Measurements from ENCODE around the gene RNF130.

Gene RNF130

GRCh38 chr5:180113660-180114303, 42.2 kb upstream of the RNF130 start:
- DNase-seq (ENCODE audit: low read depth in 1 of 2, low spot score in 1 of 2) = no peak
- in situ Hi-C loops (cut with HindIII; ENCODE audit: low pct_unique_long_range_greater_than_20kb, low sequenced_read_pairs) = no loop called here
- TF ChIP-seq JUND (IDR thresholded peaks at IDR 0.05; ENCODE audit: low read depth) = no peak

- in situ Hi-C loops (cut with HindIII; ENCODE audit: low pct_unique_long_range_greater_than_20kb, low sequenced_read_pairs) = no loop called here
- DNase-seq (ENCODE audit: low read depth in 1 of 2, low spot score in 1 of 2) = no peak
- no peak for TF ChIP-seq JUND (IDR thresholded peaks at IDR 0.05; ENCODE audit: low read depth)
These were observed 40.8 kb upstream of the RNF130 start for GRCh38 chr5:180112181-180112861.

- no peak for DNase-seq (ENCODE audit: low read depth in 1 of 2, low spot score in 1 of 2)
- in situ Hi-C loops (cut with HindIII; ENCODE audit: low pct_unique_long_range_greater_than_20kb, low sequenced_read_pairs) = no loop called here
- TF ChIP-seq JUND (IDR thresholded peaks at IDR 0.05; ENCODE audit: low read depth) = no peak
These were observed 39.9 kb upstream of the RNF130 start for GRCh38 chr5:180111273-180112002.

- in situ Hi-C loops (cut with HindIII; ENCODE audit: low pct_unique_long_range_greater_than_20kb, low sequenced_read_pairs) = no loop called here
- TF ChIP-seq JUND (IDR thresholded peaks at IDR 0.05; ENCODE audit: low read depth) = no peak
- no peak for DNase-seq (ENCODE audit: low read depth in 1 of 2, low spot score in 1 of 2)
These were observed 38.4 kb upstream of the RNF130 start for GRCh38 chr5:180109920-180110319.

- DNase-seq (ENCODE audit: low read depth in 1 of 2, low spot score in 1 of 2) = no peak
- in situ Hi-C loops (cut with HindIII; ENCODE audit: low pct_unique_long_range_greater_than_20kb, low sequenced_read_pairs) = no loop called here
- no peak for TF ChIP-seq JUND (IDR thresholded peaks at IDR 0.05; ENCODE audit: low read depth)
These were observed 35.4 kb upstream of the RNF130 start for GRCh38 chr5:180107005-180107404.

GRCh38 chr5:180105827-180106312, 34.3 kb upstream of the RNF130 start:
- no peak for TF ChIP-seq JUND (IDR thresholded peaks at IDR 0.05; ENCODE audit: low read depth)
- DNase-seq (ENCODE audit: low read depth in 1 of 2, low spot score in 1 of 2) = no peak
- in situ Hi-C loops (cut with HindIII; ENCODE audit: low pct_unique_long_range_greater_than_20kb, low sequenced_read_pairs) = no loop called here

GRCh38 chr5:180104168-180104530, 32.6 kb upstream of the RNF130 start:
- DNase-seq (ENCODE audit: low read depth in 1 of 2, low spot score in 1 of 2) = no peak
- in situ Hi-C loops (cut with HindIII; ENCODE audit: low pct_unique_long_range_greater_than_20kb, low sequenced_read_pairs) = no loop called here
- TF ChIP-seq JUND (IDR thresholded peaks at IDR 0.05; ENCODE audit: low read depth) = no peak

- TF ChIP-seq JUND (IDR thresholded peaks at IDR 0.05; ENCODE audit: low read depth) = no peak
- in situ Hi-C loops (cut with HindIII; ENCODE audit: low pct_unique_long_range_greater_than_20kb, low sequenced_read_pairs) = no loop called here
- DNase-seq (ENCODE audit: low read depth in 1 of 2, low spot score in 1 of 2) = no peak
These were observed 32.1 kb upstream of the RNF130 start for GRCh38 chr5:180103487-180104167.

GRCh38 chr5:180102636-180103035, 31.1 kb upstream of the RNF130 start:
- DNase-seq (ENCODE audit: low read depth in 1 of 2, low spot score in 1 of 2) = no peak
- no peak for TF ChIP-seq JUND (IDR thresholded peaks at IDR 0.05; ENCODE audit: low read depth)
- in situ Hi-C loops (cut with HindIII; ENCODE audit: low pct_unique_long_range_greater_than_20kb, low sequenced_read_pairs) = no loop called here

GRCh38 chr5:180101451-180102105, 30.0 kb upstream of the RNF130 start:
- in situ Hi-C loops (cut with HindIII; ENCODE audit: low pct_unique_long_range_greater_than_20kb, low sequenced_read_pairs) = no loop called here
- no peak for DNase-seq (ENCODE audit: low read depth in 1 of 2, low spot score in 1 of 2)
- TF ChIP-seq JUND (IDR thresholded peaks at IDR 0.05; ENCODE audit: low read depth) = no peak

GRCh38 chr5:180100621-180101450, 29.3 kb upstream of the RNF130 start:
- in situ Hi-C loops (cut with HindIII; ENCODE audit: low pct_unique_long_range_greater_than_20kb, low sequenced_read_pairs) = no loop called here
- DNase-seq (ENCODE audit: low read depth in 1 of 2, low spot score in 1 of 2) = no peak
- TF ChIP-seq JUND (IDR thresholded peaks at IDR 0.05; ENCODE audit: low read depth) = no peak
